Measurements from ENCODE around the gene C17orf58.
A peak's percentile ranks its signal among the peaks of the same experiment; 100 is the strongest.
"Not testable (repeated sequence)": the region's sequence is repeated elsewhere in the genome, so short reads cannot be mapped to it uniquely, and the experiment has no call there.

The C17orf58 gene

DNA sequence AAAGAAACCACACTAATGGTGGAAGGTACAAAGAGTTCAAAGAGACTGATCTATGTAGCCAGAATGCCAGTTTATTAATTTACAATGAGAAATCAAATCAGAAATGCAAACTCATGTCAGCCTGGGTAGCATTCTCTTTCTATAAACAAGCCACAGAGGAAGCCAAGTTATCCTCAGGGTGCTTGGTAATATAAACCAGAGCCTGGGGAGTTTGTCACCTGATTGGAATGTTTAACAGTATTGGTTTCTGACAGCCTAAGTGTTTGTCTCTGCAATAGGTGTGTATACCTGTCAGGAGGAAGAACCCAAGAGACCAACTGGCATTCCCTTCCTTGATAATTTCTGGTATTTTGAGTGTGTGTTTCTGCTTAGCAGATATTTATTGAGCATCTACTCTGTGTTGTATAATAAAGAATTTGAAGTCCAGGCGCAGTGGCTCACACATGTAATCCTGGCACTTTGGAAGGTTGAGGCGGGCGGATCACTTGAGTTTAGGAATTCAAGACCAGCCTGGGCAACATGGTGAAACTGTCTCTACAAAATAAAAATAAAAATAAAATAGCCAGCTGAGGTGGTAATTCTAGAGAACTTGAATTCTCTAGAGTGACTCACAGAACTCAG, 3.1 kb upstream of the C17orf58 start:
- no peak for DNase-seq

DNA sequence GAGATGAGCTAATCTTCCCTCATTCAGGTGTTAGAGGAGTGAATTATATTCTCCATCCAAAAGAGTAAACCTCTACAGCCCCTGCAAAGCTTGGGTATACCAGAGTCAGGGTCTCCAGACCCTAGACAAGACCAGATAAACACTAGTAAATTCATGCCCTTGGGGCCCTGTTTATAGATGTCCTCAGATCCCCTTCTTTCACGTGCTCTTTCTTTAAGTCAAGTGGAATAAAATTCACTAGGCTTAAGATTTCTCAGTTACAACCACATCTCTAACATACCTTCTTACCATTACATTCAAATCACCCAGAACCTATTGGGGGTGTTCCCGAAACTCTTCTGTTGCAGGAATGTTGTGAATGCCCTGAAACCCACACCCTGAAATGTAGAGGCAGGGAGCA, 2.2 kb upstream of the C17orf58 start:
- DNase-seq: no peak

DNA sequence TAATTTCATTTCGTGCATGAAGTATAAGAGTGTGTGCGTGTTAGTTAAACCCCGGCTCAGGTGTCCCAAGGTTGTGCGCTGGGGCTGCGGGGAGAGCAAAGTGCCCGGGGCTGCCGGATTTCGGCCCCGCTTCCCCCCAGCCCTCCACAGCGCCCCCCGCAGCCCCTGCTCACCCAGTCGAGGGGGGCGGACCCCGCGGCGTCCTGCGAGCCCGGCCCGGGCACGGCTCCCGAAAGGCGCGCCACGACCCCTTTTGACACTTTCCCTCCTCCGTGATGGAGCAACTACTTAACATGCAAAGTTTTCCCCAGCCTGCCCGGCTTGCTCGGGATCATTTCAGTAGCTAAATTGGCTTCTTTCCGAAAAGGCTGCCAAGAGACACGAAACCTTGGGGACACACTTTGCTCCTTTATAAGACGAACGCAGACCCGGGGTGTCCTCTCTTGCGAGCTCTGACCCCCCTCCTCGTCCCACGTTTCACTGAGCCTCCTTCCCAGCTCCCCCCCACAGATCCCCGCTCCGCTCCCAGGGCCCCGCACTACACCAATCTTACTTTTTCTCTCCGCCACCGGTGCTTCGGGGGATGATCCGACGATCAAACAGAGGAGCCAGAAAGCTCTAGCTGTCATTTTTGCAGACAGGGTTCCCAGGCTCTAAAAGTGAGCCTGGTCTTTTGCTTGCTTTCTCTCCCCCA, 552 bp downstream of the C17orf58 start:
- DNase-seq: no peak

DNA sequence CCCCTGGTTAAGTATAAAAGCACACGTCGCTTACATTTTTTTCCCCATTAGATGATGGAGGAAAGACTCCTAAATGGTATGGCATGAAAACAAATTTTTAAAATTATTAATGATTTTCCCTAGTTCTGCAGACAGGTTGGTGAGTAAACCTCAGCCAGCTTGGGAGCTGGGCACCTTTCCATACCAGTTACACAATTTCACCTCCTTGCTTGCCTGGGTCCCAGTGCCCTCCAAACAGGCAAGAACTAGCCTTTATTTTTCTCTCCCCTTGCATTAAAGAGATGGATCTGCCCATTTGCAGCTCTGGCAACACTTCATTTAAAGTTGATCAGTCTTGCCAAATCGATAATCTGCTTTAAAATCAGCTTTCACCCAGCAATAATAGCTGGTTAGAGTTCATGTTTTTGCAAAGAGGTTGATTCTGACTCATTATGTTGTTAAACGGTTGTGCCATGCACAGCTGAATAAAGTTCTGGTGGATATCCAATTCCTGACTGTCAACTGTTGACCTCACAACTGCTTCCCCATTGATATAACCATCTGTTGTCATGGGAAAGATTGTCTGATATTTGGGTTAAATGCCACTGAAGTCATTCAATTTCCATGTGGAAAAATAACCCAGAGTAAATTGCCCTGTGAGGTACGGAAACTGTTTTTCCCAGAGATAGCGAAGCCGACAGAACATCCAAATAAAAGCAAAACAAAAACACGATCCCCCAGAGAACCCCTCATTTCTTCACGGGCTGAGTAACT, 1.3 kb downstream of the C17orf58 start:
- peak in 1 of 2 experiments; percentile 16 for DNase-seq

DNA sequence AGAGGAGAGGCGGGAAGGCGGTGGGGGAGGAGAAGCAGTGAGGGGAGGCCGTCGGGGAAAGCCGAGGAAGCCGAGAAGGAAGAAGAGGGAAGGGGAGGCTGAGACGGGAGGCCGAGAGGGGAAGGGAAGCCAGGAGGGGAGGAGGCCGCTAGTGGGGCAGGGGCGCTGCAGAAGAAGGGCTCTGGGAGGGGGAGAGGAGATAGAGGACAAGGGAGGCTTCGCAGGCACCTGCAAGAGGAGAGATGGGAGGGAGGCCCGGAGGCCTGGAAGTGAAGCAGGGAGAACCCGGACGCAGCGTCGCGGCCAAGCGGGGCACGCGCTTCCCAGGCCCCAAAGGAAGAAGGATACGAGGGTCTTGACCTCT, 2.3 kb downstream of the C17orf58 start:
- DNase-seq: peak in 1 of 2 experiments; percentile 42

DNA sequence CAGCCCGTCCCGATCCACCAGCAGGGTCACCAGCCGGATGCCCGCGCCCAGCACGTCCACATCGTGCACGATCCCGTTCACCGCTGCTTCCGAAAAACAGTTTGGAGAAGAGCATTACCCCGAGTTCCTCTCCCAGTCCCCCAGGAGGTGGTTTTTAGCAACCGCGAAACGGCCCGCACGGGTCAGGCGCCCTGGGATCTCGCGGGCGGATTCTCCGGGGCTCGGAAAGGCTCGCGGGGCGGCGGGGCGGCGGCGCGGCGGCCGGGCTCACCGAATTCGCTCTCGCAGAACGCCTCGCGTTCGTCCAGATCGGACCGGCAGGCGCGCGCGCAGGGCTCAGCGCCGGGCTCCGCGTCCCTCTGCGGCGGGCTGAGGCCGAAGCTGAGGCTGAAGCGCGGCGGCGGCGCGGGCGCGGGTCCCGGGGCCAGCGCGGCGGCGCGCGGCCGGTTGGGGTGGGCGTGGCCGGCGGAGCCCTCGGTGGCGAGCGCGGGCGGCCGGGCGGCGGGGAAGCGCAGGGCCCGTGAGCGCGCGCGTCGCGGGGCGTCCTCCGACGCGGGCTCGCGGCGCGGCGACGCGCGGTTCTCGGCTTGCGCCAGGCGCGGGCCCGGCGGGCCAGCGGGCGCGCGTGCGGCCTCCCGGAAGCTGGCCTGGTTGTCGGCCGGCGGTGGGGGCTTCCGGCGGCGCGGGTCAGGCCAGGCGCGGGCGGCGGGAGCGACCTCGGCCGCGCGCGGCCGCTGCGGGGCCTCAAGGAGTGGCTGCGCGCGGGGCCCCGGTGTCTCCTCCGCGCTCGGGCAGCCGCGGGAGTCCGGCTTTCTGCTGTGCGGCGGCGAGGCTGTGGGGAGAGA, 2.9 kb downstream of the C17orf58 start:
- DNase-seq: peak; percentile 73 to 77

DNA sequence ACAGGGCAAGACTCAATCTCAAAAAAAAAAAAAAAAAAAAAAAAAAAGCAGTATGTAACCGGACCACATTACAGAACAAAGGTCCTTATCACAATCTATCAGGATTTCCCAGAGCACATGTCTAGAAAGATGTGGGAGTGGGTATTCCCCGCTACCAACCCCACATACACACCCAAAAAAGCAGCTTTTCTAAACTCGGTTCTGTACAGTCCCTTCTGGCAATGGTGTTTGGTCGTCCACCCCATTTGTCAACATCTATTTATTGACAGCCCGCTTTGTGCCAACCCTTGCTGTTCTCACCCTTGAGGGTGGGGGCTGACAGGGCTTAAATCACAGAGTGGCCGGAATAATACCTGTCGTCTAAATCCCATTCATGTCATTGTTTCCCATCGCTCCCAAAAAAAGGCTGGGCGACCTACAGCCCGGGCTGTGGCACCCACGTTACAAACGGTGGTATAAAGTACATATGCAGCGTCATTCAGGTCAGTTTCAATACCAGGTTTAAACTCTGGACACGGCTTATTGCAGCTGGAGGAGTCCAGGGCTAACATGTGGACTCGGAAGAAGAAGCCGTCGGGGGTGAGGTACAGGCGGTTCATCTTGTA, 3.6 kb downstream of the C17orf58 start:
- no peak for DNase-seq

DNA sequence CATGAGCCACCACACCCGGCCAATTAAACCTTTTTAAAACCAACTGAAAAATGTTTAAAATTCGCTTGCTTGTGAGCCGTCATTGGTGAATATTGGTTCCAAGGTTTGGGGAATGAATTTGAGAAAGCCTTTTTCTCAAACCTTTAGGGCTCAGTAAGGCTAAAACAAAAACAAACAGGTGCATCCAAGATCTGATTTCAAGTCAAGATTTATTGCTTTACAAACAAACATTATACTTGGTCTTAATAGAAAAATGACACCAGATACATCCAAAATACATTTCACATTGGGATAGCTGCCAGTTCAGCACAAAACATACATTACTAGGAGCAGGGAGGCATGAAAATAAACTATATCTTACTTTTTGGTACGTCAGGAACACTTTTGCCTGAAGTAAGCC, 5.4 kb downstream of the C17orf58 start:
- no peak for DNase-seq

DNA sequence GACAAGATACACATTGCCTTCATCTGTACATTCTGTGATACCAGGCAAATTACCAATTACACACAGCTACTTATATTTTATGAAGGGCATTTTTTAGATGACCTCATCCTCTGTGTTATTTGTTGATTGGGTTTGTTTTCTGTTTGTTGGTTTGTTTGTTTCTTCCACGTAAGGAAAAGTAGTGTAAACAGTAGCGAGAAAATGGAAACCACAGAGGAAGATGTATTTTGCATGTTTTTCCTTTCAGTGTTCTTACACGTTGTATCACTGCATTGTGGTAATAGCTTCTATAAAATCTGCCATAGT, 12.9 kb downstream of the C17orf58 start:
- DNase-seq: no peak

DNA sequence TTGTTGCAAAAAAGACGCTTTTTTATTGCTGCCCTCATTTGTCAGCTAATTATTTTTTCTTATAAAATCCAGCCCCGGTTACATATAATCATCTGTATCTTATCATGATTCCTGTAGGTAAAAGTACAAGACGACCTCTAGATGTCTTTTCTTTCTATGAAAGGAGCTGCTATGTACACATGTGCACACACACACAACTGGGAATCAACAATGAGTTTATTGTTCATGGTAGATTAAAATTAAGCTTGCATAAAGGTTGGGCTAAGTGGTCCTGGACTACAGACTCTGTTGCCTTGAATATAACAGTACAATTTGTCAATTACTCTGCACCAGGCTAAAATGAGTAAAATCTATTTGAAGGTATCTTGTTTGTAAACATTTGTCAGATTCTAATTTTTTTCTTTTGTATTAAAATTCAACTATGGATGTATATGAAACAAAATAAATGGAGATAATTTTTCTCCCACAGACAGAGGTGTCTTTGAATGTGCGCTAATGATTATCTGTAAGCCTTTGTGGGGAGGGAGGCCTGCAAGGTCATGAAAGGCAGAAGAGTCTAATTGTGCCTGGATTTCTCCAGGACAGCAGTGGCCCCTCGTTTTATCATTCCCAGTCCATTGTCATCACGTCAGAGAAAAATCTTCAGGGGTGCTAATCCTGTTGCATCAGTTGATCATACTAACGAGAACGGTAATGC, 13.4 kb downstream of the C17orf58 start:
- no peak for DNase-seq

DNA sequence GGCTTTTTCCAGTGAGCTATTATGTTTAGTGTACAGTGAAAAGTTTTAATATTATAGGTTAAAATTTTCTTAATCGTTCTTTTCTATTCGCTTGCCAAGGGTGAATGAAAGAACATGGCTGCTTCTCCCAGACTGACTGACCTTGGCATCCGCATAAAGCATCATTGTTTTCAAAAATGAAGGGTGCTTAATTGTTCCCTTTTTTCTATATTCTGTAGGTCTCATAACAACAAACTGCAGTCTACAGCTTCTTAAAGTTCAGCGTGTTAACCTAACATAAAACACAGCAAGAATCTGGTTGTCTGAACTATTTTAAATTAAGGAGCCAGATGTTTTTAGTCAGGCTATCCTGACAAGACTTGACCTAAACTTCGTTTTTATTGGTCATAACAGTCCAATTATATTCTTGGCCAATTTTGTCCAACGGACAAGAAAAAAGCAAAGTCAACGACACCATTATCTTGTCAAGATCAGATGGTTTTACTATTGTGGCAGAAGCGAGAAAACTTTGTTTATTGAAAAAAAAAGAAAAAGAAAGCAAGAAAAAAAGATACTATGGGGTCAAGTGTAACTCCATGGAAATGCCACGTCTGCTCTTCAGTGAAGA, 14.1 kb downstream of the C17orf58 start:
- DNase-seq: no peak

DNA sequence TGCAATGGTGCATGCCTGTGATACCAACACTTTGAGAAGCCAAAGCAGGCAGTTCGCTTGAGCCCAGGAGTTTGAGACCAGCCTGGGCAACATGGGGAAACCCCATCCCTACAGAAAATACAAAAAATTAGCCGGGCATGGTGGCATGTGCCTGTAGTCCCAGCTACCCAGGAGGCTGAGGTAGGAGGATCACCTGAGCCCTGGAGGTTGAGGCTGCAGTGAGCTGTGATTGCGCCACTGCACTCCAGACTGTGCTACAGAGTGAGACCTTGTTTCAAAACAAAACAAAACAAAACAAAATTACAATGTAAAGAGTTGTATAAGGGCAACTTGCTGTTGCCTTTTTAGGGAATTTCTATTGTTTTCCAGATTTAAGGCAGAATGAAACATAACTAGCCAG, 15.4 kb downstream of the C17orf58 start:
- DNase-seq: not testable (repeated sequence)

DNA sequence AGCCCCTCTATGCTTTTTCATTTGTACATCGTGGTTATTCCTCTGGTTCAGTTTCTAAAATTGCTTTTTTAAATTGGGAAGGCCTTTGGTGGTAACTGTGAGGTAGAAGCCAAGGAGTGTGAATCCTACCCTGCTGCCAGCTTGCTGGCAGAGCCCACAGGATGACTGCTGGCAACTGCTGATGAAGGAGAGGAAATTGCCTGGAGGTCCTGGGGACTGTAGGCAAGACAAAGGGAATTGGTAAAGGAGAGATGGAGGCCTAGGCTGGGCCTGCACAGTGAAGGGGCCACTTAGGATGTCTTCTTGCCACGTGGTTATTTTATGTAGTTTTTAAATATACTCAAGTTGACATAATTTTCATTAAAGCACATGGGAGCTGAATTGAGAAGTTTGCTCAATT, 15.8 kb downstream of the C17orf58 start:
- DNase-seq: no peak

DNA sequence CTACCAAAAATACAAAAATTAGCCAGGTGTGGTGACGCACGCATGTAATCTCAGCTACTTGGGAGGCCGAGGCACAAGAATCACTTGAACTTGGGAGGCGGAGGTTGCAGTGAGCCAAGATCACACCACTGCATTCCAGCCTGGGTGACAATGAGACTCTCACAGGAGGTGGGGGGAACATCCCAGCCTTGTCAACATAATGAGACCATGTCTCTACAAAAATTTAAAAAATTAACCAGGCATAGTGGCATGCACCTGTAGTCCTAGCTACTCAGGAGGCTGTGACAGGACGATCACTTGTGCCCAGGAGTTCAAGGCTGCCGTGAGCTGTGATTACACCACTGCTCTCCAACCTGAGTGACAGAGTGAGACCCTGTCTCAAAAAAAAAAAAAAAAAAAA, 20.0 kb downstream of the C17orf58 start:
- not testable (repeated sequence) for DNase-seq

DNA sequence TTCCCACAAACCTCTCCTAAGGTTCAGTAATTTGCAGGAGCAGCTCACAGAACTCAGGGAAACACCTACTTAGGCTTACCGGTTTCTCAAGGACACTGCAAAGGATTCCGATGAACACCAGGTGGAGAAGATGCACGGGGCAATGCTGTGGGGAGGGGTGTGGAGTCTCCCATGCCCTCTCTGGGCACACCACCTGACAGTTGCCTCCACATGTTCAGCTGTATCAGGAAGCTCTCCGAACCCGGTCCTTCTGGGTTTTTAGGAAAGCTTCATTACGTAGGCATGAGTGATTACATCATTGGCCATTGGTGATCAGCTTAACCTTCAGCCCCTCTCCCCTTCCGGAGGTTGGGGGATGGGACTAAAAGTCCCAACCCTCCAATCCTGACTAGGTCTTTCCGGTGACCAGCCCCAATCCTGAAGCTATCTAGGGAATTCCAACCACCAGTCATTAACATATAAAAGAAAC, 21.6 kb downstream of the C17orf58 start:
- no peak for DNase-seq

DNA sequence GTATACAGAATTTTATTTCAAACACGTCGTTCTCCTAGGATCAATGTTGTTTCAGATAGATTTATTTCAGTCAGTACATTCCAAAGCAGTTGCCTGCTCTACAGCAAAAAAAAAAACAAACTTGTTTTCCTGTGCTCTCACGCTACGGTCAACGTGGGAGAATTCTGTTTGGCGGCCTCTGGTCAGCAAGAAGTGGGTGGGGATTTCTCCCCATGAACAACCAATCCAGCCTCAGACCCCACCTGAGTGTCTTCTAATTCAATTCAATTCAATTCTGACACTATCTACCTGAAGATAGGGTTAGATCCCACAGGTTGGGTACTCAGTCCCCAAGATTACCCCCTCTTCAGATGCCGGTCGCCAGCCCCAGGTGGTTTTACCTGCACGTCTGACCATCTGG, 22.1 kb downstream of the C17orf58 start:
- no peak for DNase-seq

DNA sequence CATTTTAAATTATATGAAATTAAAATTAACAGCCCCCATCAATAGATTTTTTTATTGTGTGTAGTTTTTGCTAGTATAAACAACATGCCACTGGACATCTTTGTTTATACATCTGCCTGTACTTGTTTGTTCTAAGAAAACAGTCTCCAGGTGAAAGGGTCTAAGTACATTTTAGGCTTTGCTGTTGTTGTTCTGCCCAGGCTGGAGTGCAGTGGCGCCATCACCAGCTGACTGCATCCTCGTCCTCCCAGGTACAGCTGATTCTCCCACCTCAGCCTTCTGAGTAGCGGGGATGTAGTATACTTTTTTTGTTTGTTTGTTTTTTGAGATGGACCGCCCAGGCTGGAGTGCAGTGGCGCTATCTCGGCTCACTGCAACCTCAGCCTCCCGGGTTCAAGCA, 25.5 kb downstream of the C17orf58 start:
- DNase-seq: no peak

DNA sequence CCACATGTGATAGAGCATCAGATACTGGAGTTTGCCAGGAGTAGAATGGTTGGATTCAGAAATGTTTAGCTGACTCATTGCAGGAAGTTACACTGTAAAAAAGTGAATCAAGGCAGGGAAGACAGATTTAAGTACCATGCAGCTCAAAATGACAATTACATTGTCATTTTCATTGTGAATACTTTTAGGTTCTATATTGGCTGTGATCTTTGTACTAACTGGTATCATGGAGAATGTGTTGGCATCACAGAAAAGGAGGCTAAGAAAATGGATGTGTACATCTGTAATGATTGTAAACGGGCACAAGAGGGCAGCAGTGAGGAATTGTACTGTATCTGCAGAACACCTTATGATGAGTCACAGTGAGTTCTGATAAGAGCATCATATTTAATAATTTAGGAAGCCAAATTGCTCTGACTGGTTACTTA, 33.1 kb downstream of the C17orf58 start:
- DNase-seq: peak; percentile 73 to 78

DNA sequence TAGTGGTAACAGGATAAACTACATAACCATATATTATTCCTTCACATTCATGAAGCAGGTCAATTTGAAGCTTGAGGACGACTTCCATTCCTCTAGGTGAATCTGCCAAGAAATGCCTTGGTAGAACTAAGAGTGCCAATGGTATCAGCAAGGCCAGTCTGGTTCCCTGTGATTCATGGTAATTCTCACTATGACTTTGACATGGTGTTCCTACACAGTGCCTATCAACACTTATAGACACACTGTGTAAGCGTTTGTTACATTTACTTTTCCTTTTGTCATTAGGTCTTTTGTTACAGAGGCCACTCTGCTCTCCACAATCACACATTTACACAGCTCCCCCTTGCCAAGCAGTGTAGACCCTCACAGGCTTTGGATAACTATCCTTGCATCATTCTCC, 34.1 kb downstream of the C17orf58 start:
- not testable (repeated sequence) for DNase-seq

DNA sequence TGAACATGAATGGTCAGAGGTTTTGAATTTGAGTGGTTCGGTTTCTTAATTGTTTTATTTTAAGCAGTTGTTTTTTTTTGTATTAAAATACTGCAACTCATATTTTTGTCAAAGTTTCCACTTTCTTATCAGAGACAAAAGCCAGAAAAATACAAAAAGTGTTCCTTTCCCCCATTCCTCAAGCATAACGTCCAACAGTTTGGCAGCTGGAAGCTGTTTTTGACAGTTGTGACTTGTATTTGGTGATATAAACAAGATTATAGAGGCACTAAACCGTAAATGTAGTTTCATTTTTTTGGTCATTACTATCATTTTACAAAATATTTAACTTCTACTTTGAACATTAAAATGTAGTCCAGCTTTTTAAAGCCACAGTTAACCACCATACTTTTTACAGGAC, 36.0 kb downstream of the C17orf58 start:
- not testable (repeated sequence) for DNase-seq

DNA sequence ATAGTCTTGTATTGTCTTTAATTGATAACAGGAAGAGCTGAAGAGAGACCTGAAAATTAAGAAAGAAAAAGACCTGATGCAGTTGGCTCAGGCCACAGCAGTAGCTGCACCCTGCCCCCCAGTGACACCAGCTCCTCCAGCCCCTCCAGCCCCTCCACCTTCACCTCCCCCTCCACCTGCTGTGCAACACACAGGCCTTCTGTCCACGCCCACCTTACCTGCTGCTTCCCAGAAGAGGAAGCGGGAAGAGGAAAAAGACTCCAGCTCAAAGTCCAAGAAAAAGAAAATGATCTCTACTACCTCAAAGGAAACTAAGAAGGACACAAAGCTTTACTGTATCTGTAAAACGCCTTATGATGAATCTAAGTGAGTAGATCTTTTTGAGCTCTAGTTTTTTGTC, 36.8 kb downstream of the C17orf58 start:
- DNase-seq: no peak

DNA sequence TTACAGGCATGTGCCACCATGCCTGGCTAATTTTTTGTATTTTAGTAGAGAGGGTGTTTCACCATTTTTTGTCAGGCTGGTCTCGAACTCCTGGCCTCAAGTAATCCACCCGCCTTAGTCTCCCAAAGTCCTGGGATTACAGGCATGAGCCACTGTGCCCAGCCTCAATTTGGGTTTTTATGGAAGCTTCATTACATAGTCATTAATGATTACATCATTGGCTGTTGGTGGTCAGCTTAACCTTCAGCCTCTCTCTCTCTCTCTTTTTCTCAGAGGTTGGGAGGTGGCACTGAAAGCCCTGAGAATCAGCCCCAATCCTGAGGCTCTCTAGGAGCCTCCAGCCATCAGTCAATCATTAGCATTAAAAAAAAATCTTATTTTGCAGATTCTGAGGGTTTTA, 45.3 kb downstream of the C17orf58 start:
- DNase-seq: no peak
